ENCODE measurements around the gene TBC1D8. TPM values are rescaled to one million over a fixed set of nuclear protein-coding genes. Genes with fewer than 3 reads are reported as not detected.

The TBC1D8 gene
- total RNA-seq, 1 experiment from 2014 or later: 51.7 TPM

DNA sequence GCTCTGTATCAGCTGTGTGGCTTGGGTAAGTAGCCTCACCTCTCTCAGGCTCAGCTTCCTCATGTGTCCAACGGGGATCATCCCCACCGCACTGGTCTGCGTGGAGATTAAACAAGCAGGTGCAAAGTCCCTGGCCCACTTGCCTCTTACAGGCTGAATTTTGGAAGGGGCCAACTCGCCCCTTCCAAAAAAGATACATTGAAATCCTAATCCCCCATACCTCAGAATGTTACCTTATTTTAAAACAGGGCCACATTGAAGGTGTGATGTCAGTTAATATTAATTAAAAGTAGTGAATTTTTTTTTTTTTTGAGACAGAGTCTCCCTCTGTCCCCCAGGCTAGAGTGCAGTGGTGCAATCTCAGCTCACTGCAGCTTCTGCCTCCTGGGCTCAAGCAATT lies 34.8 kb downstream of the TBC1D8 start:
- no peak for ATAC-seq
- CTCF ChIA-PET: interaction anchor here (1.9 kb wide), 1 partner anchor 72 kb away, joined by 5 read pairs; no protein-coding TSS in a partner anchor
- DNase-seq (ENCODE audit: low spot score): no peak
- H3K4me1 Mint-ChIP-seq: peaks cover 61% of the 10 kb centered on the region
- TF ChIP-seq, protein P1, sequence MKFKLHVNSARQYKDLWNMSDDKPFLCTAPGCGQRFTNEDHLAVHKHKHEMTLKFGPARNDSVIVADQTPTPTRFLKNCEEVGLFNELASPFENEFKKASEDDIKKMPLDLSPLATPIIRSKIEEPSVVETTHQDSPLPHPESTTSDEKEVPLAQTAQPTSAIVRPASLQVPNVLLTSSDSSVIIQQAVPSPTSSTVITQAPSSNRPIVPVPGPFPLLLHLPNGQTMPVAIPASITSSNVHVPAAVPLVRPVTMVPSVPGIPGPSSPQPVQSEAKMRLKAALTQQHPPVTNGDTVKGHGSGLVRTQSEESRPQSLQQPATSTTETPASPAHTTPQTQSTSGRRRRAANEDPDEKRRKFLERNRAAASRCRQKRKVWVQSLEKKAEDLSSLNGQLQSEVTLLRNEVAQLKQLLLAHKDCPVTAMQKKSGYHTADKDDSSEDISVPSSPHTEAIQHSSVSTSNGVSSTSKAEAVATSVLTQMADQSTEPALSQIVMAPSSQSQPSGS (CRISPR knock-in tag; IDR thresholded peaks at IDR 0.05; ENCODE audit: borderline replicate concordance, low read depth): no peak
- TF ChIP-seq, protein P2, sequence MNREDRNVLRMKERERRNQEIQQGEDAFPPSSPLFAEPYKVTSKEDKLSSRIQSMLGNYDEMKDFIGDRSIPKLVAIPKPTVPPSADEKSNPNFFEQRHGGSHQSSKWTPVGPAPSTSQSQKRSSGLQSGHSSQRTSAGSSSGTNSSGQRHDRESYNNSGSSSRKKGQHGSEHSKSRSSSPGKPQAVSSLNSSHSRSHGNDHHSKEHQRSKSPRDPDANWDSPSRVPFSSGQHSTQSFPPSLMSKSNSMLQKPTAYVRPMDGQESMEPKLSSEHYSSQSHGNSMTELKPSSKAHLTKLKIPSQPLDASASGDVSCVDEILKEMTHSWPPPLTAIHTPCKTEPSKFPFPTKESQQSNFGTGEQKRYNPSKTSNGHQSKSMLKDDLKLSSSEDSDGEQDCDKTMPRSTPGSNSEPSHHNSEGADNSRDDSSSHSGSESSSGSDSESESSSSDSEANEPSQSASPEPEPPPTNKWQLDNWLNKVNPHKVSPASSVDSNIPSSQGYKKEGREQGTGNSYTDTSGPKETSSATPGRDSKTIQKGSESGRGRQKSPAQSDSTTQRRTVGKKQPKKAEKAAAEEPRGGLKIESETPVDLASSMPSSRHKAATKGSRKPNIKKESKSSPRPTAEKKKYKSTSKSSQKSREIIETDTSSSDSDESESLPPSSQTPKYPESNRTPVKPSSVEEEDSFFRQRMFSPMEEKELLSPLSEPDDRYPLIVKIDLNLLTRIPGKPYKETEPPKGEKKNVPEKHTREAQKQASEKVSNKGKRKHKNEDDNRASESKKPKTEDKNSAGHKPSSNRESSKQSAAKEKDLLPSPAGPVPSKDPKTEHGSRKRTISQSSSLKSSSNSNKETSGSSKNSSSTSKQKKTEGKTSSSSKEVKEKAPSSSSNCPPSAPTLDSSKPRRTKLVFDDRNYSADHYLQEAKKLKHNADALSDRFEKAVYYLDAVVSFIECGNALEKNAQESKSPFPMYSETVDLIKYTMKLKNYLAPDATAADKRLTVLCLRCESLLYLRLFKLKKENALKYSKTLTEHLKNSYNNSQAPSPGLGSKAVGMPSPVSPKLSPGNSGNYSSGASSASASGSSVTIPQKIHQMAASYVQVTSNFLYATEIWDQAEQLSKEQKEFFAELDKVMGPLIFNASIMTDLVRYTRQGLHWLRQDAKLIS (CRISPR knock-in tag; IDR thresholded peaks at IDR 0.05; ENCODE audit: borderline replicate concordance): no peak
- TF ChIP-seq, protein P3, sequence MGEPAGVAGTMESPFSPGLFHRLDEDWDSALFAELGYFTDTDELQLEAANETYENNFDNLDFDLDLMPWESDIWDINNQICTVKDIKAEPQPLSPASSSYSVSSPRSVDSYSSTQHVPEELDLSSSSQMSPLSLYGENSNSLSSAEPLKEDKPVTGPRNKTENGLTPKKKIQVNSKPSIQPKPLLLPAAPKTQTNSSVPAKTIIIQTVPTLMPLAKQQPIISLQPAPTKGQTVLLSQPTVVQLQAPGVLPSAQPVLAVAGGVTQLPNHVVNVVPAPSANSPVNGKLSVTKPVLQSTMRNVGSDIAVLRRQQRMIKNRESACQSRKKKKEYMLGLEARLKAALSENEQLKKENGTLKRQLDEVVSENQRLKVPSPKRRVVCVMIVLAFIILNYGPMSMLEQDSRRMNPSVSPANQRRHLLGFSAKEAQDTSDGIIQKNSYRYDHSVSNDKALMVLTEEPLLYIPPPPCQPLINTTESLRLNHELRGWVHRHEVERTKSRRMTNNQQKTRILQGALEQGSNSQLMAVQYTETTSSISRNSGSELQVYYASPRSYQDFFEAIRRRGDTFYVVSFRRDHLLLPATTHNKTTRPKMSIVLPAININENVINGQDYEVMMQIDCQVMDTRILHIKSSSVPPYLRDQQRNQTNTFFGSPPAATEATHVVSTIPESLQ (CRISPR knock-in tag; IDR thresholded peaks at IDR 0.05): no peak
- no peak for TF ChIP-seq ETV6 (CRISPR knock-in tag; IDR thresholded peaks at IDR 0.05)
- TF ChIP-seq TEAD4 (CRISPR knock-in tag; IDR thresholded peaks at IDR 0.05): no peak
- no peak for TF ChIP-seq SP1 (CRISPR knock-in tag; conservative IDR thresholded peaks at IDR 0.05)
- TF ChIP-seq, protein P4, sequence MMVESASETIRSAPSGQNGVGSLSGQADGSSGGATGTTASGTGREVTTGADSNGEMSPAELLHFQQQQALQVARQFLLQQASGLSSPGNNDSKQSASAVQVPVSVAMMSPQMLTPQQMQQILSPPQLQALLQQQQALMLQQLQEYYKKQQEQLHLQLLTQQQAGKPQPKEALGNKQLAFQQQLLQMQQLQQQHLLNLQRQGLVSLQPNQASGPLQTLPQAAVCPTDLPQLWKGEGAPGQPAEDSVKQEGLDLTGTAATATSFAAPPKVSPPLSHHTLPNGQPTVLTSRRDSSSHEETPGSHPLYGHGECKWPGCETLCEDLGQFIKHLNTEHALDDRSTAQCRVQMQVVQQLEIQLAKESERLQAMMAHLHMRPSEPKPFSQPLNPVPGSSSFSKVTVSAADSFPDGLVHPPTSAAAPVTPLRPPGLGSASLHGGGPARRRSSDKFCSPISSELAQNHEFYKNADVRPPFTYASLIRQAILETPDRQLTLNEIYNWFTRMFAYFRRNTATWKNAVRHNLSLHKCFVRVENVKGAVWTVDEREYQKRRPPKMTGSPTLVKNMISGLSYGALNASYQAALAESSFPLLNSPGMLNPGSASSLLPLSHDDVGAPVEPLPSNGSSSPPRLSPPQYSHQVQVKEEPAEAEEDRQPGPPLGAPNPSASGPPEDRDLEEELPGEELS (CRISPR knock-in tag; IDR thresholded peaks at IDR 0.05): no peak
- TF ChIP-seq, protein P5, sequence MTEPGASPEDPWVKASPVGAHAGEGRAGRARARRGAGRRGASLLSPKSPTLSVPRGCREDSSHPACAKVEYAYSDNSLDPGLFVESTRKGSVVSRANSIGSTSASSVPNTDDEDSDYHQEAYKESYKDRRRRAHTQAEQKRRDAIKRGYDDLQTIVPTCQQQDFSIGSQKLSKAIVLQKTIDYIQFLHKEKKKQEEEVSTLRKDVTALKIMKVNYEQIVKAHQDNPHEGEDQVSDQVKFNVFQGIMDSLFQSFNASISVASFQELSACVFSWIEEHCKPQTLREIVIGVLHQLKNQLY (CRISPR knock-in tag; IDR thresholded peaks at IDR 0.05): no peak
- TF ChIP-seq CREM (CRISPR knock-in tag; IDR thresholded peaks at IDR 0.05): no peak
- TF ChIP-seq, protein P6, sequence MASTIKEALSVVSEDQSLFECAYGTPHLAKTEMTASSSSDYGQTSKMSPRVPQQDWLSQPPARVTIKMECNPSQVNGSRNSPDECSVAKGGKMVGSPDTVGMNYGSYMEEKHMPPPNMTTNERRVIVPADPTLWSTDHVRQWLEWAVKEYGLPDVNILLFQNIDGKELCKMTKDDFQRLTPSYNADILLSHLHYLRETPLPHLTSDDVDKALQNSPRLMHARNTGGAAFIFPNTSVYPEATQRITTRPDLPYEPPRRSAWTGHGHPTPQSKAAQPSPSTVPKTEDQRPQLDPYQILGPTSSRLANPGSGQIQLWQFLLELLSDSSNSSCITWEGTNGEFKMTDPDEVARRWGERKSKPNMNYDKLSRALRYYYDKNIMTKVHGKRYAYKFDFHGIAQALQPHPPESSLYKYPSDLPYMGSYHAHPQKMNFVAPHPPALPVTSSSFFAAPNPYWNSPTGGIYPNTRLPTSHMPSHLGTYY (CRISPR knock-in tag; IDR thresholded peaks at IDR 0.05): no peak
- TF ChIP-seq, protein P7, sequence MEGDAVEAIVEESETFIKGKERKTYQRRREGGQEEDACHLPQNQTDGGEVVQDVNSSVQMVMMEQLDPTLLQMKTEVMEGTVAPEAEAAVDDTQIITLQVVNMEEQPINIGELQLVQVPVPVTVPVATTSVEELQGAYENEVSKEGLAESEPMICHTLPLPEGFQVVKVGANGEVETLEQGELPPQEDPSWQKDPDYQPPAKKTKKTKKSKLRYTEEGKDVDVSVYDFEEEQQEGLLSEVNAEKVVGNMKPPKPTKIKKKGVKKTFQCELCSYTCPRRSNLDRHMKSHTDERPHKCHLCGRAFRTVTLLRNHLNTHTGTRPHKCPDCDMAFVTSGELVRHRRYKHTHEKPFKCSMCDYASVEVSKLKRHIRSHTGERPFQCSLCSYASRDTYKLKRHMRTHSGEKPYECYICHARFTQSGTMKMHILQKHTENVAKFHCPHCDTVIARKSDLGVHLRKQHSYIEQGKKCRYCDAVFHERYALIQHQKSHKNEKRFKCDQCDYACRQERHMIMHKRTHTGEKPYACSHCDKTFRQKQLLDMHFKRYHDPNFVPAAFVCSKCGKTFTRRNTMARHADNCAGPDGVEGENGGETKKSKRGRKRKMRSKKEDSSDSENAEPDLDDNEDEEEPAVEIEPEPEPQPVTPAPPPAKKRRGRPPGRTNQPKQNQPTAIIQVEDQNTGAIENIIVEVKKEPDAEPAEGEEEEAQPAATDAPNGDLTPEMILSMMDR (IDR thresholded peaks at IDR 0.05): no peak
- no peak for TF ChIP-seq NR1H2 (CRISPR knock-in tag; IDR thresholded peaks at IDR 0.05)
- TF ChIP-seq, protein P8, sequence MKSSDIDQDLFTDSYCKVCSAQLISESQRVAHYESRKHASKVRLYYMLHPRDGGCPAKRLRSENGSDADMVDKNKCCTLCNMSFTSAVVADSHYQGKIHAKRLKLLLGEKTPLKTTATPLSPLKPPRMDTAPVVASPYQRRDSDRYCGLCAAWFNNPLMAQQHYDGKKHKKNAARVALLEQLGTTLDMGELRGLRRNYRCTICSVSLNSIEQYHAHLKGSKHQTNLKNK (CRISPR knock-in tag; IDR thresholded peaks at IDR 0.05): no peak
- no peak for TF ChIP-seq RORB (CRISPR knock-in tag; IDR thresholded peaks at IDR 0.05)
- TF ChIP-seq, protein P9, sequence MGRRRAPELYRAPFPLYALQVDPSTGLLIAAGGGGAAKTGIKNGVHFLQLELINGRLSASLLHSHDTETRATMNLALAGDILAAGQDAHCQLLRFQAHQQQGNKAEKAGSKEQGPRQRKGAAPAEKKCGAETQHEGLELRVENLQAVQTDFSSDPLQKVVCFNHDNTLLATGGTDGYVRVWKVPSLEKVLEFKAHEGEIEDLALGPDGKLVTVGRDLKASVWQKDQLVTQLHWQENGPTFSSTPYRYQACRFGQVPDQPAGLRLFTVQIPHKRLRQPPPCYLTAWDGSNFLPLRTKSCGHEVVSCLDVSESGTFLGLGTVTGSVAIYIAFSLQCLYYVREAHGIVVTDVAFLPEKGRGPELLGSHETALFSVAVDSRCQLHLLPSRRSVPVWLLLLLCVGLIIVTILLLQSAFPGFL (CRISPR knock-in tag; IDR thresholded peaks at IDR 0.05; ENCODE audit: borderline replicate concordance): no peak
- TF ChIP-seq, protein P10, sequence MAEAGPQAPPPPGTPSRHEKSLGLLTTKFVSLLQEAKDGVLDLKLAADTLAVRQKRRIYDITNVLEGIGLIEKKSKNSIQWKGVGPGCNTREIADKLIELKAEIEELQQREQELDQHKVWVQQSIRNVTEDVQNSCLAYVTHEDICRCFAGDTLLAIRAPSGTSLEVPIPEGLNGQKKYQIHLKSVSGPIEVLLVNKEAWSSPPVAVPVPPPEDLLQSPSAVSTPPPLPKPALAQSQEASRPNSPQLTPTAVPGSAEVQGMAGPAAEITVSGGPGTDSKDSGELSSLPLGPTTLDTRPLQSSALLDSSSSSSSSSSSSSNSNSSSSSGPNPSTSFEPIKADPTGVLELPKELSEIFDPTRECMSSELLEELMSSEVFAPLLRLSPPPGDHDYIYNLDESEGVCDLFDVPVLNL (CRISPR knock-in tag; IDR thresholded peaks at IDR 0.05; ENCODE audit: borderline replicate concordance, low read depth): no peak
- TF ChIP-seq ZBTB21 (CRISPR knock-in tag; IDR thresholded peaks at IDR 0.05; ENCODE audit: borderline replicate concordance): no peak
- no peaks in the 10 kb centered on the region for H3K27me3 Mint-ChIP-seq (ENCODE audit: low read depth)
- no peaks in the 10 kb centered on the region for H3K36me3 Mint-ChIP-seq
- POLR2A ChIA-PET: no interaction called here
- H3K27ac Mint-ChIP-seq: no peak overlapping the region
- no peak overlapping the region for H3K4me3 Mint-ChIP-seq
- no peaks in the 10 kb centered on the region for H3K9me3 Mint-ChIP-seq
